Measurements from ENCODE around the gene PDCD1LG2. TPM values are rescaled to one million over a fixed set of nuclear protein-coding genes. Genes with fewer than 3 reads are reported as not detected.

Gene PDCD1LG2
- total and polyA plus RNA-seq, 12 donors = 0.51 to 8.6 (median 1.3) TPM

GRCh38 chr9:5609226-5609596, 98.9 kb downstream of the PDCD1LG2 start:
- H3K9me3 ChIP-seq = no peaks in the 10 kb centered on the region
- WGBS, 2 donors = 51 to 65% methylated on average over 3 of the region's 3 CpGs
- H3K36me3 ChIP-seq = no peaks in the 10 kb centered on the region
- H3K4me3 ChIP-seq = peak overlapping the region; percentile 18 to 53 (median 49)
- no peaks in the 10 kb centered on the region for H3K27me3 ChIP-seq
- intact Hi-C loops (cut with DNase I) = loop anchor here in 2 of 10 donors (5.0 to 10.0 kb wide), 2 partner anchors 422 to 844 kb away; partner anchors contain the start of gene INSL6 (in 1 of the 2)
- peaks cover 0 to 26% (median 11%) of the 10 kb centered on the region in 9 donors for H3K4me1 ChIP-seq
- no peak for TF ChIP-seq CTCF (IDR thresholded peaks at IDR 0.05)
- DNase-seq = no peak
- H3K27ac ChIP-seq = peak overlapping the region in 9 of 10 donors; percentile 37 to 76 (median 72)
- ATAC-seq = peak in 1 of 8 donors; percentile 19

GRCh38 chr9:5610491-5610890, 100.2 kb downstream of the PDCD1LG2 start:
- TF ChIP-seq CTCF (IDR thresholded peaks at IDR 0.05) = no peak
- intact Hi-C loops (cut with DNase I) = no loop called here
- Histone ChIP-seq H3K4me1 (peaks cover 0 to 26% (median 11%) of the 10 kb centered on the region in 9 donors), H3K9me3 (no peaks in the 10 kb centered on the region), H3K27ac (no peak overlapping the region), H3K27me3 (no peaks in the 10 kb centered on the region), H3K4me3 (no peak overlapping the region), H3K36me3 (no peaks in the 10 kb centered on the region)
- DNase-seq (no peak), ATAC-seq (no peak)
- 65 to 72% methylated on average over 2 of the region's 2 CpGs for WGBS, 2 donors

- no peak overlapping the region for H3K4me3 ChIP-seq
- peak in 2 of 8 donors; percentile 24 to 54 for ATAC-seq
Measured at GRCh38 chr9:5611321-5612184, 101.2 kb downstream of the PDCD1LG2 start.

GRCh38 chr9:5612185-5612530, 101.8 kb downstream of the PDCD1LG2 start:
- no peaks in the 10 kb centered on the region for H3K27me3 ChIP-seq
- intact Hi-C loops (cut with DNase I) = no loop called here
- peaks cover 0 to 26% (median 11%) of the 10 kb centered on the region in 9 donors for H3K4me1 ChIP-seq
- H3K9me3 ChIP-seq = no peaks in the 10 kb centered on the region
- no peak for TF ChIP-seq CTCF (IDR thresholded peaks at IDR 0.05)
- peak in 1 of 8 donors; percentile 24 for ATAC-seq
- no peaks in the 10 kb centered on the region for H3K36me3 ChIP-seq
- H3K4me3 ChIP-seq = no peak overlapping the region
- H3K27ac ChIP-seq = peak overlapping the region in 1 of 10 donors; percentile 7
- no peak for DNase-seq

More at GRCh38 chr9:5611321-5612184, 101.2 kb downstream of the PDCD1LG2 start:
- Histone ChIP-seq H3K9me3 (no peaks in the 10 kb centered on the region), H3K4me1 (peaks cover 0 to 26% (median 11%) of the 10 kb centered on the region in 9 donors), H3K36me3 (no peaks in the 10 kb centered on the region), H3K27me3 (no peaks in the 10 kb centered on the region), H3K27ac (peak overlapping the region in 1 of 10 donors; percentile 7)
- WGBS, 2 donors = 68 to 75% methylated on average over 6 of the region's 6 CpGs
- intact Hi-C loops (cut with DNase I) = no loop called here
- no peak for DNase-seq
- no peak for TF ChIP-seq CTCF (IDR thresholded peaks at IDR 0.05)

All from heart right ventricle (tissue), 16 donors.